NB4 (cell line): ENCODE data around the gene ZNF506.
A peak's percentile ranks its signal among the peaks of the same experiment; 100 is the strongest.
"Not testable (repeated sequence)": the region's sequence is repeated elsewhere in the genome, so short reads cannot be mapped to it uniquely, and the experiment has no call there.

Experiments
- DNase-seq: peaks from one replicate; pipeline ENCODE4 v3.0.0; 2010; ENCODE audit warnings: low read depth
- H3K4me3 ChIP-seq: one replicate; pipeline ENCODE4 v1.5.1; 2011; ENCODE audit warnings: mild to moderate bottlenecking, low read depth, low read length, moderate library complexity
- CTCF ChIP-seq: IDR thresholded peaks from one replicate; pipeline ENCODE4 v1.5.1; 2012; ENCODE audit warnings: low read depth, low read length
- MAX ChIP-seq: IDR thresholded peaks from 2 replicates; pipeline ENCODE4 v1.6.1; 2011; ENCODE audit warnings: low read depth, low read length
- MYC ChIP-seq: IDR thresholded peaks from 2 replicates; pipeline ENCODE4 v1.6.1; 2011; ENCODE audit warnings: low read depth, low read length
- POLR2A ChIP-seq: IDR thresholded peaks from 2 replicates; pipeline ENCODE4 v1.6.1; 2011; ENCODE audit warnings: mild to moderate bottlenecking; ENCODE audit not compliant: insufficient read length; ENCODE audit errors: extremely low read depth

Gene ZNF506

DNA sequence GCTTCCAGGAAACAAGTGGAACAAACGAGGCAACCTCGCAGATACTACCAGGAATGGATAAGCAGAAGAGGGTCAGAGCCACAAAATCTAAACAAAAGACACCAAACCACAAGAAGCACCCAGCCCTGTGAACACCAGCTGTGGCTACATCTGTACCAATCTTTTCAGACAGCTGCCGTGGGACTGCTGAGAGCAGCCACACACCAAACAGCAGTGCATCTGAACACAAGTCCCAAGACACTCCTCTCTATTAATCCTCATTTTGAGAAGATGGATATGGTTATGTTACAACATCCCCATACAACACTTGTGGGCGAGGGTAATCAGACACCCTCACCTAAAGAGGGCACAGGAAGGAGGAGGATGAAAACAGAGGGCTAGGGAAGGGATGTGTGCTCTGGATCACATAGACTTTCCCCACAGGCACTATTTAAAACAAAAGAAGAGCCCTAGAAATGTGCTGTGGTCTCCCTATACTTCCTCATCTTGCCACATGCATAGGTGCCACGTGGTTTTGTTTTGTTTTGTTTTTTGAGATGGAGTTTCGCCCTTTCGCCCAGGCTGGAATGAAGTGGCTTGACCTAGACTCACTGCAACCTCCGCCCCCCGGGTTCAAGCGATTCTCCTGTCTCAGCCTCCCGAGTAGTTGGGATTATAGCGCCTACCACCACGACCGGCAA lies 47.1 kb downstream of the ZNF506 start:
- peak; percentile 30 for DNase-seq
- TF ChIP-seq MAX, result peak; percentile 91
- no peak for TF ChIP-seq MYC
- no peak overlapping the region for H3K4me3 ChIP-seq

DNA sequence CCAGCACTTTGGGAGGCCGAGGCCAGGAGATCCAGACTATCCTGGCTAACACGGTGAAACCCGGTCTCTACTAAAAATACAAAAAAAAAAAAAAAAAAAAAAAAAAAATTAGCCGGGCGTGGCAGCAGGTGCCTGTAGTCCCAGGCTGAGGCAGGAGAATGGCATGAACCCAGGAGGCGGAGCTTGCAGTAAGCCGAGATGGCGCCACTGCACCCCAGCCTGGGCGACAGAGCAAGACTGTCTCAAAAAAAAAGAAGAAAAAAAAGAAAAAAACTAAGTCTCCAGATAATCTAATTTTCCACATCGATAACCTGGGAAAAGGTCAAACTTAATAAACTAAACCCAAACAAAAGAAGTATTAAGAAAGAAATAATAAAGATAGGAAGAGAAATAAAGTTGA lies 49.6 kb downstream of the ZNF506 start:
- not testable (repeated sequence) for H3K4me3 ChIP-seq, DNase-seq

- DNase-seq, H3K4me3 ChIP-seq: not testable (repeated sequence)
Measured at GRCh38 chr19:19769971-19770370, 51.6 kb downstream of the ZNF506 start.

- DNase-seq, result no peak
- TF ChIP-seq MAX (no peak), CTCF (no peak), MYC (no peak), POLR2A (no peak)
- no peak overlapping the region for H3K4me3 ChIP-seq
Measured at GRCh38 chr19:19758164-19758563, 63.4 kb downstream of the ZNF506 start.

DNA sequence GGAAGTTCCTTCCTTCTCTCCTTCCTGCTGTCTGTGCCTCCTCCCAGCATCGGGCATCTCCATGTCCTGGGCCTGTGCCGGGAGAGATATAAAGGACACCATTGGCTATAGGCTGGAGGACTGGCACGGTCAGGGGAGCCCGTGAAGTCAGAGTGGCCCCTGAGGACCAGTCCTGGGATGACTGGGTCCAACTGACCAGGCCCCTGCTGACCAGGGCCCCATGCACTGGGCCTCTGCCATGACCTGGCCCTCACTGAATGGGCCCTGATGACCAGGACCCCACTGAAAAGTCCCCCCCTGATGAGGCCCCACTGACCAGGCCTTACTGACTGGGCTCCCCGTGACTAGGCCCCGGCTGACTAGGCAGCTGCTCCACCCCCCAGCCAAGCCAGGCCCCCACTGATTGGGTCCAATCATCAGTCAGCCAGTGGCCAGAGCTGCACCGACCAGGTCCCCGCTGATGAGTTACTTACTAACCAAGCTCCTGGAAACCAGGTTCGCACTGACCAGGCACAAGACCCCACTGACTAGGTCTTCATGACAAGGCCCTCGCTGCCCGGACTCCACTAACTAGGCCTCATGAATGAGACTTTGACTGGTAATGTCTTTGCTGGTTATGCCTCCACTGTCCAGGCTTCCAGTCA lies 68.7 kb downstream of the ZNF506 start:
- no peak overlapping the region for H3K4me3 ChIP-seq
- DNase-seq, result no peak
- TF ChIP-seq MYC (no peak), MAX (no peak), POLR2A (no peak), CTCF (no peak)

GRCh38 chr19:19751846-19752245 lies 69.7 kb downstream of the ZNF506 start:
- H3K4me3 ChIP-seq, result no peak overlapping the region
- DNase-seq, result no peak
- TF ChIP-seq CTCF, result no peak
- TF ChIP-seq MAX, result no peak
- no peak for TF ChIP-seq POLR2A
- TF ChIP-seq MYC, result no peak

DNA sequence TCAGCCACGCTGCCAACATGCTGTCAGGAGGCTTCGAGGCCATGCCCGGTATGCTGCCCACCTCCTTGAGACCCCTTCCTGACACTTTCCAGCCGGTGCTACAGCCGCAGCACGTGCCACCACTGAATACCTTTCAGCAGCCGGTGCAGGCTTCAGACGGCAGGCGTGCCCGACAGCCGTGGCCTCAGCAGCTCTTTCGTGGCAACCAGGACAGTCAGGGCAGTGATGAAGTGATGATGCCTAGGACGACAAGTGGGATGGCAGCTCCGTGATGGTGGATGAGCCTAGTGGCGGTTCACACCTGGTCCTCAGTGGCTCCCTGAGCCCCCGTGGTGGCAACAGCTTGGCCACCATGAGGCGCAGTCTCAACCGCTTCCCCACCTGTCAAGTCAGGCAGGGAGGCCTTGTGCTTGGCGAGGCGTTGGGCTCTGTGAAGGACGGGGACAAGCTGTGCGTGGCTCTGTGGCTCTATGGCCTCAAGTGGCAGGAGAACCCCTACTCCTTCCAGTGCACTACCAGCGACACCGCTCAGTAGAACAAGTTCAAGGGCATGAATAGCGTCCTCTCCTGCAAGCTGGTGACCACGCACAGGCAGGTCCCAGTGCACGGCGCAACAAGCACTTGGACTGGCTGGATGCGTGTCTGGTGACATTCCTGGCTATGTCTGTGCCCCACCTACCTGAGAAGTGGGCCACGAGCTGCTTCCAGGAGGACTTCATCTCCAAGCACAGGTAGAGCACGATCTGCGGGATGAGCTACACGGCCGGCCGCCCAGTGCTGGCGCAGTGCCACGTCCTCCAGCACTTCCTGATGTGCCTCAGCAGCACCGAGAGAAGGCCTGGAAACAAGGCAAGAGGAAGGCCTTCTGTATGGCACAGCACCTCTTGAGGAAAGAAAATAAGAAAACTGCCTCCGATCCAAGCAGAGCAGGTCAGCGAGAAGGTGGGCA lies 70.4 kb downstream of the ZNF506 start:
- no peak for DNase-seq
- H3K4me3 ChIP-seq, result no peak overlapping the region
- no peak for TF ChIP-seq POLR2A
- no peak for TF ChIP-seq CTCF
- TF ChIP-seq MAX, result no peak
- TF ChIP-seq MYC, result no peak
